ENCODE data around the gene BTRC. TPM values are rescaled to one million over a fixed set of nuclear protein-coding genes. Genes with fewer than 3 reads are reported as not detected.

The BTRC gene
- total RNA-seq, 1 experiment from 2014 or later, result 12.2 TPM

- no peak for DNase-seq (ENCODE audit: extremely low read depth, low read depth)
These were observed 122.4 kb downstream of the BTRC start for GRCh38 chr10:101476383-101476782.

GRCh38 chr10:101478956-101479355 lies 125.0 kb downstream of the BTRC start:
- DNase-seq (ENCODE audit: extremely low read depth, low read depth), result no peak

- no peak for DNase-seq (ENCODE audit: extremely low read depth, low read depth)
These were observed 127.3 kb downstream of the BTRC start for GRCh38 chr10:101481256-101481655.

- no peak for DNase-seq (ENCODE audit: extremely low read depth, low read depth)
These were observed 128.6 kb downstream of the BTRC start for GRCh38 chr10:101482568-101482967.

GRCh38 chr10:101484175-101484745 lies 130.3 kb downstream of the BTRC start:
- no peak for DNase-seq (ENCODE audit: extremely low read depth, low read depth)

- DNase-seq (ENCODE audit: extremely low read depth, low read depth), result no peak
These were observed 131.2 kb downstream of the BTRC start for GRCh38 chr10:101485207-101485606.

GRCh38 chr10:101485681-101486554 lies 132.0 kb downstream of the BTRC start:
- no peak for DNase-seq (ENCODE audit: extremely low read depth, low read depth)

GRCh38 chr10:101487399-101487798 lies 133.4 kb downstream of the BTRC start:
- DNase-seq (ENCODE audit: extremely low read depth, low read depth), result no peak

GRCh38 chr10:101489355-101489754 lies 135.4 kb downstream of the BTRC start:
- no peak for DNase-seq (ENCODE audit: extremely low read depth, low read depth)

- no peak for DNase-seq (ENCODE audit: extremely low read depth, low read depth)
These were observed 136.1 kb downstream of the BTRC start for GRCh38 chr10:101490026-101490425.

GRCh38 chr10:101492205-101492604 lies 138.2 kb downstream of the BTRC start:
- DNase-seq (ENCODE audit: extremely low read depth, low read depth), result no peak

- DNase-seq (ENCODE audit: extremely low read depth, low read depth), result no peak
These were observed 138.8 kb downstream of the BTRC start for GRCh38 chr10:101492814-101493213.

GRCh38 chr10:101493249-101493648 lies 139.3 kb downstream of the BTRC start:
- no peak for DNase-seq (ENCODE audit: extremely low read depth, low read depth)

- DNase-seq (ENCODE audit: extremely low read depth, low read depth), result no peak
These were observed 139.9 kb downstream of the BTRC start for GRCh38 chr10:101493782-101494281.

- DNase-seq (ENCODE audit: extremely low read depth, low read depth), result no peak
These were observed 140.7 kb downstream of the BTRC start for GRCh38 chr10:101494650-101495049.

GRCh38 chr10:101495324-101495925 lies 141.5 kb downstream of the BTRC start:
- no peak for DNase-seq (ENCODE audit: extremely low read depth, low read depth)

GRCh38 chr10:101504438-101504837 lies 150.5 kb downstream of the BTRC start:
- no peak for DNase-seq (ENCODE audit: extremely low read depth, low read depth)

GRCh38 chr10:101506829-101507661 lies 153.1 kb downstream of the BTRC start:
- no peak for DNase-seq (ENCODE audit: extremely low read depth, low read depth)

GRCh38 chr10:101507828-101508227 lies 153.9 kb downstream of the BTRC start:
- no peak for DNase-seq (ENCODE audit: extremely low read depth, low read depth)

GRCh38 chr10:101511938-101512337 lies 158.0 kb downstream of the BTRC start:
- no peak for DNase-seq (ENCODE audit: extremely low read depth, low read depth)

- no peak for DNase-seq (ENCODE audit: extremely low read depth, low read depth)
These were observed 158.8 kb downstream of the BTRC start for GRCh38 chr10:101512738-101513137.

Measured in NCI-H460 (cell line).